ENCODE data around the gene CBFA2T3.

Gene CBFA2T3

GRCh38 chr16:88936556-88937205 is 40.3 kb downstream of the CBFA2T3 start:
- DNase-seq, result no peak

- no peak for DNase-seq
Observed at GRCh38 chr16:88936008-88936555, 40.9 kb downstream of the CBFA2T3 start.

GRCh38 chr16:88934066-88934667 is 42.8 kb downstream of the CBFA2T3 start:
- DNase-seq, result no peak

GRCh38 chr16:88932929-88933328 is 44.1 kb downstream of the CBFA2T3 start:
- no peak for DNase-seq

GRCh38 chr16:88931936-88932335 is 45.1 kb downstream of the CBFA2T3 start:
- no peak for DNase-seq

- DNase-seq, result no peak
Observed at GRCh38 chr16:88931373-88931900, 45.6 kb downstream of the CBFA2T3 start.

- DNase-seq, result no peak
Observed at GRCh38 chr16:88930716-88931115, 46.3 kb downstream of the CBFA2T3 start.

- no peak for DNase-seq
Observed at GRCh38 chr16:88929091-88929445, 47.9 kb downstream of the CBFA2T3 start.

GRCh38 chr16:88928405-88929090 is 48.5 kb downstream of the CBFA2T3 start:
- no peak for DNase-seq

GRCh38 chr16:88927661-88928060 is 49.3 kb downstream of the CBFA2T3 start:
- DNase-seq, result no peak

GRCh38 chr16:88927010-88927409 is 50.0 kb downstream of the CBFA2T3 start:
- DNase-seq, result no peak

GRCh38 chr16:88926374-88926990 is 50.5 kb downstream of the CBFA2T3 start:
- no peak for DNase-seq

- no peak for DNase-seq
Observed at GRCh38 chr16:88925540-88925887, 51.5 kb downstream of the CBFA2T3 start.

- DNase-seq, result no peak
Observed at GRCh38 chr16:88924834-88925539, 52.0 kb downstream of the CBFA2T3 start.

GRCh38 chr16:88923926-88924833 is 52.8 kb downstream of the CBFA2T3 start:
- no peak for DNase-seq

- no peak for DNase-seq
Observed at GRCh38 chr16:88923450-88923849, 53.6 kb downstream of the CBFA2T3 start.

- DNase-seq, result no peak
Observed at GRCh38 chr16:88922826-88923410, 54.1 kb downstream of the CBFA2T3 start.

GRCh38 chr16:88922114-88922825 is 54.7 kb downstream of the CBFA2T3 start:
- no peak for DNase-seq

GRCh38 chr16:88921591-88921990 is 55.4 kb downstream of the CBFA2T3 start:
- no peak for DNase-seq

Data from stimulated activated CD4-positive, alpha-beta T cell treated with anti-CD3 and anti-CD28 coated beads, Interleukin-12 subunit alpha, Interleukin-12 subunit beta, amount 100 ng/mL, for 4 hours (primary cell).